Measurements from ENCODE around the gene TMTC2.
"Not testable (repeated sequence)": the region's sequence is repeated elsewhere in the genome, so short reads cannot be mapped to it uniquely, and the experiment has no call there.

The TMTC2 gene

DNA sequence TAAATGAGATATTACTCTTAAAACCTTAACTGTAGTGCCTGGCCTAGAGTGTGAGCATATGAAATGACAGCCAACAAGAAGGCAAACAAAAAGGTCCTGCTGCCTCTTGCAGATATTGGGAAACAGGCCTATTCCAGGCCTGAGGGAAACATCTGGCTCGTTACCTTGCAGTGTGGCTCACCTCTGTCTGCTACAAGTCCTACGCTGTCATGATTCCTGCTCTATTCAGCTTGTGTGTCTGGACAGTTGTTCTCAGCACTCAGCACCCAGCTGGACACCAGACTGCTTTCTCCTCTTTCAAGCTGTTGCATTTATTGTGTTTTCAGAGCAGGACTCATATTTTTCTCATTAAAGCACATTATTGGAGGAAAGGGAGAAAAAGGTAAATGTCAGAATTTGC is 113.5 kb downstream of the TMTC2 start:
- Histone ChIP-seq H3K27me3 (replicated peaks) (no peaks in the 10 kb centered on the region), H3K36me3 (replicated peaks) (no peaks in the 10 kb centered on the region), H3K27ac (no peak overlapping the region), H3K4me3 (ENCODE audit: low read depth, low read length) (no peak overlapping the region)
- TF ChIP-seq, protein P1, sequence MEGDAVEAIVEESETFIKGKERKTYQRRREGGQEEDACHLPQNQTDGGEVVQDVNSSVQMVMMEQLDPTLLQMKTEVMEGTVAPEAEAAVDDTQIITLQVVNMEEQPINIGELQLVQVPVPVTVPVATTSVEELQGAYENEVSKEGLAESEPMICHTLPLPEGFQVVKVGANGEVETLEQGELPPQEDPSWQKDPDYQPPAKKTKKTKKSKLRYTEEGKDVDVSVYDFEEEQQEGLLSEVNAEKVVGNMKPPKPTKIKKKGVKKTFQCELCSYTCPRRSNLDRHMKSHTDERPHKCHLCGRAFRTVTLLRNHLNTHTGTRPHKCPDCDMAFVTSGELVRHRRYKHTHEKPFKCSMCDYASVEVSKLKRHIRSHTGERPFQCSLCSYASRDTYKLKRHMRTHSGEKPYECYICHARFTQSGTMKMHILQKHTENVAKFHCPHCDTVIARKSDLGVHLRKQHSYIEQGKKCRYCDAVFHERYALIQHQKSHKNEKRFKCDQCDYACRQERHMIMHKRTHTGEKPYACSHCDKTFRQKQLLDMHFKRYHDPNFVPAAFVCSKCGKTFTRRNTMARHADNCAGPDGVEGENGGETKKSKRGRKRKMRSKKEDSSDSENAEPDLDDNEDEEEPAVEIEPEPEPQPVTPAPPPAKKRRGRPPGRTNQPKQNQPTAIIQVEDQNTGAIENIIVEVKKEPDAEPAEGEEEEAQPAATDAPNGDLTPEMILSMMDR (IDR thresholded peaks at IDR 0.05; ENCODE audit: low read depth, low read length, missing control alignments): no peak
- DNase-seq: no peak
- in situ Hi-C loops (cut with HindIII; ENCODE audit: low pct_ligation_motif_present, low sequenced_read_pairs): no loop called here

DNA sequence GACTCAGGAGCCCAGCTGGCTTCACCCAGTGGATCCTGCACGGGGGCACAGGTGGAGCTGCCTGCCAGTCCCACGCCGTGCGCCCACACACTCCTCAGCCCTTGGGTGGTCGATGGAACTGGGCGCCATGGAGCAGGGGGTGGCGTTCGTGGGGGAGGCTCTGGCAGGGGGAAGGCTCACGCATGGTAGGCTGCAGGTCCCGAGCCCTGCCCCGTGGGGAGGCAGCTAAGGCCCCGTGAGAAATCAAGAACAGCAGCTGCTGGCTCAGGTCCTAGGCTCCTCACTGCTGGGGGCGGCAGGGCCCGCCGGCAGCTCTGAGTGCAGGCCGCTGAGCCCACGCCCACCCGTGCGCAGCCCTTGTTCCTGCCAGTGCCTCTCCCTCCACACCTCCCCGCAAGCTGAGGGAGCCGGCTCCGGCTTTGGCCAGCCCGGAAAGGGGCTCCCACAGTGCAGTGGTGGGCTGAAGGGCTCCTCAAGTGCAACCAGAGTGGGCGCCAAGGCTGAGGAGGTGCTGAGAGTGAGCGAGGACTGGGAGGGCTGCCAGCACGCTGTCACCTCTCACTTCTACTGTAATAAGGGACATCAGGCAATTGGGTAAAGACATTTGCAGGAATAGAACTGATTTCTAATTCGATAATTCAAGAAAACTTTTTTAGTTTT is 115.4 kb downstream of the TMTC2 start:
- DNase-seq: no peak
- TF ChIP-seq, protein P1 (IDR thresholded peaks at IDR 0.05; ENCODE audit: low read depth, low read length, missing control alignments): no peak
- Histone ChIP-seq H3K4me3 (ENCODE audit: low read depth, low read length) (no peak overlapping the region), H3K27me3 (replicated peaks) (no peaks in the 10 kb centered on the region), H3K36me3 (replicated peaks) (no peaks in the 10 kb centered on the region), H3K27ac (no peak overlapping the region)
- in situ Hi-C loops (cut with HindIII; ENCODE audit: low pct_ligation_motif_present, low sequenced_read_pairs): no loop called here

- Histone ChIP-seq H3K27ac (no peak overlapping the region), H3K27me3 (replicated peaks) (no peaks in the 10 kb centered on the region), H3K4me3 (ENCODE audit: low read depth, low read length) (no peak overlapping the region), H3K36me3 (replicated peaks) (no peaks in the 10 kb centered on the region)
- in situ Hi-C loops (cut with HindIII; ENCODE audit: low pct_ligation_motif_present, low sequenced_read_pairs): no loop called here
- no peak for DNase-seq
- TF ChIP-seq, protein P1 (IDR thresholded peaks at IDR 0.05; ENCODE audit: low read depth, low read length, missing control alignments): no peak
Observed at GRCh38 chr12:82803201-82803600, 116.5 kb downstream of the TMTC2 start.

DNA sequence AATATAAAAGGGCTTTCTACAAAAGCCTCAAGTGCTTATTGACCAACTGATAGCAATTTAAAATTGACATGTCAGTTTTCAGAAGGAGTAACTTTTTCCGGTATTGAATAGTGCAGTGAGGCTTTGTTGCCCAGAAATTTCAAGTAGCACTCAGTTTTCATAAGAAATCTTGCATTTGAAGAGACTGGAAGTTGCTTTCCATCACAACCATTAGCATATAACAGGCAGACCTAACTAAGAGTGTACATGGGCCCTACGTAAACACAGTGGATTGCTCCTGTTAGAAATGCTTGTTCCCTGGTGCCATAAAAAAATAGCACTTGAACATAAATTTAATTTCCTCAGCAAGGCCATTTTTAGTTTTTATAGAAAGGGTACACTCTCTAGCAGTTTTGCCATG is 117.9 kb downstream of the TMTC2 start:
- DNase-seq: no peak
- Histone ChIP-seq H3K4me3 (ENCODE audit: low read depth, low read length) (no peak overlapping the region), H3K27me3 (replicated peaks) (no peaks in the 10 kb centered on the region), H3K36me3 (replicated peaks) (no peaks in the 10 kb centered on the region), H3K27ac (no peak overlapping the region)
- in situ Hi-C loops (cut with HindIII; ENCODE audit: low pct_ligation_motif_present, low sequenced_read_pairs): no loop called here
- TF ChIP-seq, protein P1 (IDR thresholded peaks at IDR 0.05; ENCODE audit: low read depth, low read length, missing control alignments): no peak

DNA sequence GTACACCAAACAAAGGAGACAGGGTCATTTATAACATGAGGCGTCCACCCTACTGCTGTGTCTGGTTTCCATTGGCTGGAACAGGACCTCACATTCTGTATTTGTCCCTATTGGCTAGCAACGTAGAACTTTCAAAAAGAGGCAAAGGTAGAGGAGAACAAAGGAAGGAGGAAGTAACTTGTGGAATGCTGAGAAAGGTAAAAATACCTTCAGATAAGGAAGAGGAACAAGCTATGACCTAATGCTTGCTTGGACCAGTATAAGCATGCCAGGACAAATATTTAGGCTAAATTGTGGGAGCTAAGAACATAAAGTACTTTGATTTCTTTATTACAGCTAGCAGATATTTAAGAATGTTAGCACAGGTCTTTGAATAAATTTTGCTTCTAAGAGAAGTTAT is 118.3 kb downstream of the TMTC2 start:
- H3K27ac ChIP-seq; H3K27me3 ChIP-seq (replicated peaks); H3K36me3 ChIP-seq (replicated peaks); H3K4me3 ChIP-seq (ENCODE audit: low read depth, low read length); DNase-seq; in situ Hi-C loops (cut with HindIII; ENCODE audit: low pct_ligation_motif_present, low sequenced_read_pairs): not testable (repeated sequence)

DNA sequence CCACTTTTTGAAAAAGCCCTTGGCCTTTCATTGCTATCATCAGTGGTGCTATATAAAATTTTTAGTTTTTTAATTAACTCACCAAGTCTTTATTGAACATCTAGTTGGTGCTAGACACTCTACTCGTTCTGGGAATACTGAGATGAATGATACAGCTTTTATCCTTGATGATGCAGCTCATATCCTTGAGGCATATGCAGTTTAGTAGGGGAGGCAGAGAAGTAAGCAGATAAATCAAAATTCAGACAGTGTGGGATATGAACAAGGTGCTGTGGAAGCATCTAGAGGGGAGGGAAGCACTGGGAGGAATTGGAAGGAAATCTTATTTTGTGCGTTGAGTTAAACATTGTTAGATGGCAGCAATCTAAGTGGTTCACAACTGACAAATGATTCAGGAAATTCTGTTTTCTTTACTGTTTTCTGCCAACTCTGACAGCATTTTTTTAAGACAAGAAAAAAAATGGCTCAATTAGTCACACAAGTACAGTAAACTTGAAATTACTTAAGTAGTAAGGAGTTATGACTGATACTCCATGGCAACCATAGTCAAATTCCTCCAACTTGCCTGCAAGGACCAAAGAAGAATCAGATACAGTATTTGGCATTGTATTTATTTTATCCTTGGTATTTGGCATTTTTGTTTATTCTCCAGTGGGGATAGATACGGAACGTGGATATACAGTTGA is 119.2 kb downstream of the TMTC2 start:
- in situ Hi-C loops (cut with HindIII; ENCODE audit: low pct_ligation_motif_present, low sequenced_read_pairs): no loop called here
- no peak overlapping the region for H3K27ac ChIP-seq
- peak; percentile 5 for DNase-seq

More for the DNA sequence above, 119.2 kb downstream of the TMTC2 start:
- no peak overlapping the region for H3K4me3 ChIP-seq (ENCODE audit: low read depth, low read length)
- TF ChIP-seq, protein P1 (IDR thresholded peaks at IDR 0.05; ENCODE audit: low read depth, low read length, missing control alignments): no peak
- H3K27me3 ChIP-seq (replicated peaks): no peaks in the 10 kb centered on the region
- H3K36me3 ChIP-seq (replicated peaks): no peaks in the 10 kb centered on the region
